B cell (primary cell): ENCODE data around the gene WNK2.

Source experiments
- EZH2 ChIP-seq: IDR thresholded peaks from 2 replicates; pipeline ENCODE4 v1.6.1; 2012; ENCODE audit warnings: borderline replicate concordance, low read depth, mild to moderate bottlenecking, moderate library complexity, low read length; ENCODE audit not compliant: insufficient read depth, poor library complexity, severe bottlenecking
- TF ChIP-seq, protein P1 (sequence below): fragments of 200-600 bp; IDR thresholded peaks from one replicate; pipeline ENCODE4 v1.8.0; 2022; ENCODE audit warnings: antibody characterized with exemption, mild to moderate bottlenecking

DNA sequence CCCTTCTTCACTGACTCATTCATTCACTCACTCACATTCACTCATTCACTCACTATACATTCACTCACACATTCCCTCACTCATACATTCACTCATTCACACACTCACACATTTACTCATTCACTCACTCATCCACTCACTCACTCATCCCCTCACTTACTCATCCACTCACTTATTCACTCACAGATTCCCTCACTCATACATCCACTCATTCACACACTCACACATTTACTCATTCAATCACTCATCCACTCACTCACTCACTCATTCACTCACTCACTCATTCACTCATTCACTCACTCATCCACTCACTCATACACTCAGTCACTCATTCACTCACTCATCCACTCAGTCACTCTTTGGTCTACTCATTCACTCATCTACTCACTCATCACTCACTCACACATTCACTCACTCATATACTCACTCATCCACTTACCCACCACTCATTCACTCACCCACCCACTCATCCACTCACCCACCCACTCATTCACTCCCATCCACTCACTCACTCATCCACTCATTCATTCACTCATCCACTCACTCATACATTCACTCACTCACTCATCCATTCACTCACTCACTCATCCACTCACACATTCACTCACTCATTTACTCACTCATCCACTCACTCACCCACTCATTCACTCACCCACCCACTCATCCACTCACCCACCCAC, 27.2 kb downstream of the WNK2 start:
- TF ChIP-seq, protein P1, sequence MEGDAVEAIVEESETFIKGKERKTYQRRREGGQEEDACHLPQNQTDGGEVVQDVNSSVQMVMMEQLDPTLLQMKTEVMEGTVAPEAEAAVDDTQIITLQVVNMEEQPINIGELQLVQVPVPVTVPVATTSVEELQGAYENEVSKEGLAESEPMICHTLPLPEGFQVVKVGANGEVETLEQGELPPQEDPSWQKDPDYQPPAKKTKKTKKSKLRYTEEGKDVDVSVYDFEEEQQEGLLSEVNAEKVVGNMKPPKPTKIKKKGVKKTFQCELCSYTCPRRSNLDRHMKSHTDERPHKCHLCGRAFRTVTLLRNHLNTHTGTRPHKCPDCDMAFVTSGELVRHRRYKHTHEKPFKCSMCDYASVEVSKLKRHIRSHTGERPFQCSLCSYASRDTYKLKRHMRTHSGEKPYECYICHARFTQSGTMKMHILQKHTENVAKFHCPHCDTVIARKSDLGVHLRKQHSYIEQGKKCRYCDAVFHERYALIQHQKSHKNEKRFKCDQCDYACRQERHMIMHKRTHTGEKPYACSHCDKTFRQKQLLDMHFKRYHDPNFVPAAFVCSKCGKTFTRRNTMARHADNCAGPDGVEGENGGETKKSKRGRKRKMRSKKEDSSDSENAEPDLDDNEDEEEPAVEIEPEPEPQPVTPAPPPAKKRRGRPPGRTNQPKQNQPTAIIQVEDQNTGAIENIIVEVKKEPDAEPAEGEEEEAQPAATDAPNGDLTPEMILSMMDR = no peak
- TF ChIP-seq EZH2 = no peak
